HG03469 (cell line): ENCODE measurements around the gene NADK.

Experiments
- ATAC-seq: cut with Tn5 transposase; IDR thresholded peaks from one replicate; pipeline ENCODE4 v1.9.1; 2021; ENCODE audit warnings: mild to moderate bottlenecking, moderate library complexity, moderate number of reproducible peaks; ENCODE audit not compliant: unreplicated experiment

Gene NADK

GRCh38 chr1:1777950-1778662, at the start of gene NADK:
NADK (minus strand) TSS chr1:1778470; CDS start chr1:1765406, 13,064 bp downstream.
- ATAC-seq: peak; percentile 9

DNA sequence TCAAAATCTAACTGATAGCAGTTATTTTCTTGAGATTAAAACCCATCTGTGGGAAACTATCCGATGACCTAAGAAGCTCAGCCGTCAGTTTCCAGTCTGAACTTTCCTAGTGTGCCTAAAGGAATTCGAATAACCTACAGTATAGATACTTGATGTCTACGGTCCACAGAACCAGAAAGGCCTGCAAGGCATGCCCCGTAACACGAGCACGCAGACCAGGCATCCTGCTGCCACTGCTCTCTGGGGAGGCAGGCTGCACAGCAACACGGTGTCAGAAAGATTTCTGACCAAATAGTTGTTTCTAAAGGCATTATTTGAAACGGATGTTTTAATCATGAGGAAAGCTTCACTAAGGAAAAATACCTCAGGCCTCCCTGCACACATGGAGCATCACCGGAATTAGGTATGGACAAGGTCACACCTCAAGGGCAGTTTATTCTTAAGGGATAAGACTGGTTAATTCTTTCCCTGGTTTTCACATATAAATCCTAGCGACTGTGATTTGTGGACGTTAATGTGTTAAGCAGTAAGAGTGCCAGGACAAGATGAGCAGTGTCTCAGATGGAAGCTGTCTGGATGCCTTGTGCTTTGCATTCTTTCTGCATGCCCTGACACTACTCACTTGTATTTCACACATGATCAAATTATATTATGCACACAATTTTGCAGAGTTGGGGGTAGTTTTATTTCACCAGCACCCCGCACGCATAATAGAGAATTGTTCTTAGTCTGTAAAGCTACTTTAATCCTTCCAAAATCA, 49.0 kb upstream of the NADK start:
- ATAC-seq: no peak

DNA sequence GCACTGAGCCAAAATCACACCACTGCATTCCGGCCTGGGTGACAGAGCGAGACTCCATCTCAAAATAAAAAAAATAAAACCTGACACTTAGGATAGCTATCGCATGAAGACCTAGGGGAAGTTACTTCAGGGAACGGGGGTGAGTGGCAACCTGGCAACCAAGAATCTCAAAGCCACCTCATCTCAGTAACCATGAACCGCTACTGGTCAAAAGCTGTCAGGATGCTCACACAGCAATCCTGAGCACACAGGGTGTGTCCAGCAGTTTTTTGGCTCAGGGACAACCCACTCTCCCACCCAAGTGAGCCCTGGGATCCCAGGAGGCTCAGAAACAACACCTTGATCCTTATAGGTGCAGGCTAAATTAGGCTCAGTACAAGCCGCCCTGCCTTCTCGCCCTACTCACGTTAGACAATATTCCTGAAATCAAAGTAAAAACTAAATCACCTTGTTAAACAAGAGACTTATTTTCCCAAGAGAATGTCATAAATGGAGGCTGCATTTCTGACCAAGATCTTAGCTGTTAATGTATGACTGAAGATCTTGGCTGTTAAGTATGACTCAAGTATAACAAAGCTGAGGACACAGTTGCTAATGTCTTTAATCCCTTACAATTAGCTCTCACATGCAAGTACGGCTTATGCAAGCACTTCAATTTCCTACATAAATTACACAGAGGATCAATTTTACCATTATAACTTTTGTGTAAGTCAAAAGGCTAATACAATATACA, 48.3 kb upstream of the NADK start:
- ATAC-seq: no peak

DNA sequence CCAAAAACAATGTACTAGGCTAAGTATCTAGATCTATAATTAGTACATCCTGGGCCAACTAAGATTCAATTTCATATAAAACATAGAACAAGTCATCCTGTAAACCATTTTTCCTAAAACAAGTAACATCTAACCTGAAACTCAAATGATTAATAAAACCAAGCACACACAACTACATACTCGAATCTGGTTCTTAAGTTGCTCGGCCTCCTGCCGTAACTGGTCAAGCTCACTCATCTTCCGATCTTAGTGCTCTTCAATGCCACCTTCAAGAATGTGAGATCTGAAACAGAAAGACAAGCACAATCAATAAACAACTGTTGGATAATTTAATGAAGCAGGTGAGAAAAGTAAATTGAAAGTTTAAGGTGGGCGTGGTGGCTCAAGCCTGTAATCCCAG, 46.9 kb upstream of the NADK start:
- no peak for ATAC-seq

GRCh38 chr1:1819762-1820161, 41.5 kb upstream of the NADK start:
- no peak for ATAC-seq

DNA sequence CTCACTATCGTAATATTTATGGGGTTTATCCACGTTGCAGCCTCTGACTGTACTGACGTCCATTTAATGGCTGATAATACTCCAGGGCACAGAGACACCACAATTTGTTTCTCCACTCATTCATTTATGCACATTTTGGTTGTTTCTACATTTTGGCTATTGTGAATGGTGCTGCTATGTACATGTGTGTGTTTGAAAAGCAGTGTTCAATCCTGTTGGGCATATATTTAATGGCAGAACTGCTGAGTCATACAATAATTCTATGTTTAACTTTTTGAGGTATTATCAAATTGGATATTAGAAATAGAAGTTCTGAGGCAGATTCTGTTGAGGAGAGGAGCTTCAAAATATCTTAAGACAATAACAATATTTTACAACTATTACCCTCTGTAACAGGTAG, 39.0 kb upstream of the NADK start:
- ATAC-seq: no peak

DNA sequence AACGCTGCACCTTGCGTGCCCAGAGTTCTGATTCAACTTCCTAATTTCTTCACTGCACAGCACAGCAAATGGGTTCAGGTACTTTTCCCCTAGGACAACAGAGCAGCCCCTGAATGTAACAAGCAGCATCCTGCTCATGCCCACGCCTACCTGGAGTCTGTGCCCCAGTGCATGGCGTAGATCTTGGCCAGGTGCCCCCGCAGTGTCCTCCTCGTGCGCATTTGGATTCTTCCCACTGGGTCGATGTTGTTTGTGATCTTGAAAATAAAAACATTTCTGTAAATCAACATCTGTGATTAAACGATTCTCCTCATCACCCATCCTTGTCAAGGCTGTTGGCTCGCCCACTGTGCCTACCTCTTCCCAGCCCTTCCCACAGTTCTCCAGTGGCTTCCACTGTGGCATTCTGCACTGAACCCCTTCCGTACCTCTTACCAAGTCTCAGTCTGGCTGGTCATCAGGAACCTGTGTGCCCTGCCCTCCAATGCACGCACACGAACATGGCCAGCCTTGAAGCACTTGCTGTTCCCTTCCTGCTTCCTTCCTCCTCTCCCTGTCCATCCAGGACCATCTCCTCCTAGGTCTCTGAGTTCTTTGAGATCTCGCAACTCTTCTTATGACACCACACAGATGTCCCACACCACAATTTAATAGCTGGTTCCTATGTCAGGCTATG, 37.5 kb upstream of the NADK start:
- no peak for ATAC-seq

DNA sequence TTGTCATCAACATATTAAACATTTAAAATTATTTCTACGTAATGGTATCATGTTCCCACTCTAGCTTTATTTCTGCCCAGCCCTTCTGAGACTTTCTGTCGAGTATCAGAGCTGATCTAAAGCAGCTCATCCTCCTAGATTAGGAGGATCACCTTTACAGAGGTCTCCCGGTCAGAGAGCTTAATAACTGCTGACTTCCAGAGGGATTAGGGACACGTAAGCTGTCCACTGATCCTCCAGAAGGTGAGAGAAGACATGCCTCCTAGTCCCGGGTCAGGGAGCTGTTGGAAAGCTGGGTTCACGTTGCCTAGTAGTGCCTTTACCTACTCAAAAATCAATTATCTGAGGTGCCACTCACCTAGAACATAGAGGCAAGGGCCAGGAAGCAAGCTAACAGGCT, 31.2 kb upstream of the NADK start:
- no peak for ATAC-seq

DNA sequence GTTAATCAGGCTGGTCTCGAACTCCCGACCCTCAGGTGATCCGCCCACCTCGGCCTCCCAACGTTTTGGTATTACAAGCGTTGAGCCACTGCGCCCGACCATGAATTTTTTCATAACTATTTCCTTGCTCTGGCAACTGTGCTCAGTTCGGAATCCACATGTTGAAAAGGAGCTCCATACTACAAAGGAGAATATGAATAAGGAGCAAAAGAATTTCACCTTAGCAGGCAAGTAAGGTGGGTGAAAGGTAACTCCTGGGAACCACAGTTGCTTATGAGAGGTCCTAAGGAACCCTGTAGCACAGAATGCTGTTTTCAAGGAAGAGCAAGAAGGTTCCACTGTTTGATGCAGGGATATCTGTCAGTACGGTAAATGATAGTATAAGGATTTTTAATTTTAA, 29.9 kb upstream of the NADK start:
- ATAC-seq: no peak

DNA sequence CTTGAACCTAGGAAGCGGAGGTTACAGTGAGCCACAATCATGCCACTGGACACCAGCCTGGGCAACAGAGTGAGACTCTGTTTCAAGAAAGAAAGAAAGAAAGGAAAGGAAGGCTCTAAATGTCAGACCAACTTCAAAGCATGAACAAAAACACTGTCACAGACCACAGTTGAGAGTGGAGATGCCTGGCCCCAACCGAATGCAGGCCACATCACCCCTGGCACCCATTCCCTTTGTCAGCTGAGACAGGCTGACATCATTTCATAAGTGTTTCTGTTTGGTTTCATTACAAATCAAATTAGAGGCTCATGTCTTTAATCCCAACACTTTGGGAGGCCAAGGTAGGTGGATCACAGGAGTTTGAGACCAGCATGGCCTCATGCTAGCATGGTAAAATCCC, 28.6 kb upstream of the NADK start:
- no peak for ATAC-seq

GRCh38 chr1:1804301-1804700, 26.0 kb upstream of the NADK start:
- no peak for ATAC-seq

DNA sequence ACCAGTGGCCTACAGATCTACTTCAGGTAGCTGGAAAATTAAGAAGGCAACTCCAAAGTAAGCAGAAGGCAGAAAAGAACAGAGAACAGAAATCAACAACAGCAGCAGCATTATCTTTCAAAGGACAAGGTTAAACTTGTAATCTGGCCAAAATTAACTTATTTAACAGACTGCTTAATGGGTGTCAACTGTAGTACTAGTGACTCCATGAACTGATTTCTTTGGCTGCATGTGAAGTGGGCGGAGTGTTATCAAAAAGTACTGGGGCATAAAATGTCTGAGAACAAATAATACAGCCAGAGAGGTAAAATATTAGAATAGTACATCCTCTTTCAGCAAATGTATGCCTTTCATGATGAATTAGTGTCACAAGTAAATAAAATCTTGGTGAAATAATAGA, 24.6 kb upstream of the NADK start:
- no peak for ATAC-seq

GRCh38 chr1:1799716-1800115, 21.4 kb upstream of the NADK start:
- peak; percentile 49 for ATAC-seq

DNA sequence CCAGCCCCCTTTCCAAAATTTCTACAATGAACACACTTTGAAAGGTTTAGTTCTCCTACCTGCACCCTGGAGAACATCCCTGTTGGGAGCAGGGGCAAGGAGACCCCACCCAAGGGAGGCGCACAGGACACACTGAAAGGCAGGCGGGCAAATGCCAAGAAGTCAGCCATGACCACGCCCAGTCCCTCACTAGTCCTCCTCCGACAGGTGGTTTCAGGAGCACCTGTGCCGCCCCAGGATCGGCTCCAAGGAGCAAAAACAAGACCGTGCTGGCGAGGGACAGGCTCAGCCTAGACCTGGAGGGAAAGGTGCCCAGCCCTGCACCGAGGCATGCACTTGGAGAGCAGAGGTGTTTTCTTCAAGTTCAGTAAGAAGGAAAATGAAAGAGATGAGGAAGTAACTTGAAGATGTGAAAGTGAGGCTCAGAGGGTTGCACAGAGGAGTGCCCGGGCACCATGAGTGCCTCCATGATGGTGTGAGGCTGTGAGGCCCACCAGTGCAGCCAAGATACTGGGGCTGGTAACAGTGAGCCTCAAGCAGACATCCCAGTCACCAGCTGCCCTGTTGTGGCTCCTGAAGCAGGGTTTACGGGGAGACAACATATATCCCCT, 19.6 kb upstream of the NADK start:
- ATAC-seq: peak; percentile 44

DNA sequence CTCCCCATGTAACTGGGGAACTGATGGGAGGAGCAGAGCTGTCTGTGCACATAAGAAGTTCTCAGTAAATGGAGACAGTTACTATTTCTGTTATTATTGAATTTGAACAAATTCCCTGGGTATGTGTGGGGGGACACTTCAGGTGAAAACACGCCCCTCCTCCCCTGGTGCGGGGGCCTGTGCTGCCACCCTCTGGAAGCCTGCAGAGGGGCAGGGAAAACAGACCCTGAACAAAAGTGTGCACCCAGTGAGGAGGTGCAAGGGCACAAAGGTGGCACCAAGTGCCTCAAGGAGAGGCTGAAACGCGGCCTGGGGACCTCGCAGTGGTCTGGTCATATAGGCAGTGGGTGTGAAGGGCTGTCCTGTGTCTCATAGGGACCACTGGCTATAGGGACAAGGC, 18.2 kb upstream of the NADK start:
- ATAC-seq: no peak

- ATAC-seq: no peak
Observed at GRCh38 chr1:1794999-1795398, 16.7 kb upstream of the NADK start.

DNA sequence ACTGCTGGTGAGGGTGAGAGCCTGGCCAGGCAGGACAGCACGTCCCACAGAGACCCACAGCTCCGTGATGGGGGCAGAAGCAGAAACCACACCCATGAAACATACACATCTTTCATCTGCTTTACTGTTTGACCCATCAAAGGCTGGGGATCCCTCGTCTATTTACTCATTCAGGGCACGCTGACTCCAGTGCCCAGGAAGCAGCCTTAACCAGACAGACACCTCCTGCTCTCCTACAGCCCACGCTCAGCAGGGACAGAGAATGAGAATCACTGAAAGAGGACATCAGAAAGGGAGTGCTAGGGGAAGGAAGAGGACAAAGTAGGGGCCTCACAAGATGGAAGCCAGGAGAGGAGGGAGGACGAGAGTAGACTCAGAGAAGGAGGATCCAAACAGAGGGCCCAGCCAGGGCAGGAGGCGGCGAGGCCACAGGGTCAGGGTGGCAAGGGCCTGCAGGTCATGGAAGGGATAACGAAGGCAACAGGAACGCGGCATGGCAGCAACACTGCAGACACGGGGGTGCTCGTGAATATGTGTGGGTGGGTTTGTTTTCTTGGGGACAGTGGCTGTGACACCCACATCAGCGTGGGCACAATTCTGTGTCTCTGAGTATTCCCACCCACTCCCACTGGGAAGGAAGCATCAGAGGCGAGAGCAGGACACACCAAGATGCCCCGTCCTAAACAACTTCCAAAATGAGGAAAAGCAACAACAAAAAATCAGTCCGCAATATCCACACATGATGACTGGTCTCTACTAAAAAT, 15.4 kb upstream of the NADK start:
- no peak for ATAC-seq

DNA sequence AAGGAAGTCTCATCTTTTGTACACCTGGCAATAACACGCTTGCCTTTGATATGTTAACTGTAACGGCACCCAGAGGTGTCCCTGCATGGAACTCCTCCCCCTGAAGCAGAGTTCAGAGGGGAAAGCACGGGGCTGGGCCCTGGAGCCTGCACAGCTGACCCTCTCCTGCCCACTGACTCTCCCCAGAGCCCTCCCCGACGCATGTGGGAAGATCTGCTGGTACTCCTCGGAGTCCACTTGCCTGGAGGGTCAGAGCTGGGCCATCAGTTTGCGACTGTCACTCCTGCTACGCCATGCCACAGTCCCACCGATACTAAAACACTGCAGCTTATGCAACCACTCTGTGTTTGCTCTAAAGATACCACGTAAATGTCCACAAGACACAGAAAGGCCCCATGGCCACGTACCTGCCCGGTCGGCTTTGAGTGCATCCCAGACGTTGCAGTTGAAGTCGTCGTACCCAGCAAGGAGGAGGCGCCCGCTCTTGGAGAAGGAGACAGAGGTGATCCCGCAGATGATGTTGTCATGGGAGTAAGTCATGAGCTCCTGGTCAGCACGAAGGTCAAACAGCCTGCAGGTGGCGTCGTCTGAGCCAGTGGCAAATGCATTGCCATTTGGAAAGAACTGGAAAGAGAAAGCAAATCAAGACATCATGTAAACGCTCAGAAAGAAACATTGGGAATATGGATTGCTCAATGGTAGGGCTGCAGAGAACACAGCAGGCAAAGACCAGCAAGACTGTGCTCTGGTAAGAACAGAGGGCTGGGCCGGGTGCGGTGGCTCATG, 10.6 kb upstream of the NADK start:
- ATAC-seq: no peak

GRCh38 chr1:1788136-1788535, 9.9 kb upstream of the NADK start:
- ATAC-seq: no peak
